Panc1 (cell line): ENCODE measurements around the gene GREB1L. TPM values are rescaled to one million over a fixed set of nuclear protein-coding genes. Genes with fewer than 3 reads are reported as not detected.

ENCODE experiments used
- ATAC-seq: fragments of 200-7000 bp; cut with Tn5 transposase; 2 replicates; pipeline ENCODE4 v1.9.1; 2020; ENCODE audit warnings: mild to moderate bottlenecking, moderate library complexity
- BruUV-seq: library from RNA; stranded (reverse); fragments of 400-500 nt; replicated peaks from 2 replicates; lab custom pipeline; 2021; lab: Mats Ljungman, UMichigan
- CTCF ChIA-PET: fragments of 300-600 bp; sonication (Branson Sonifier 250); formaldehyde crosslinking; loops from one replicate; lab custom pipeline; 2022; ENCODE audit warnings: antibody characterized with exemption; lab: Charles Lee
- POLR2A ChIA-PET: fragments of 300-600 bp; sonication (Branson Sonifier 250); formaldehyde crosslinking; loops from one replicate; lab custom pipeline; 2022; ENCODE audit warnings: antibody characterized with exemption; lab: Charles Lee
- DNase-seq: peaks from one replicate; pipeline ENCODE4 v3.0.0-alpha.2; 2010; ENCODE audit warnings: low read depth, low spot score
- H3K27ac ChIP-seq: 2 replicates; pipeline ENCODE4 v1.5.1; 2011; ENCODE audit warnings: mild to moderate bottlenecking, low read length, inconsistent platforms
- H3K27me3 ChIP-seq: fragments of 200-500 bp; sonication (Bioruptor generic); 2 replicates; pipeline ENCODE4 v1.6.0; 2014; ENCODE audit warnings: low read length, inconsistent platforms; ENCODE audit not compliant: control insufficient read depth, insufficient read depth
- H3K36me3 ChIP-seq: fragments of 200-500 bp; sonication (Bioruptor generic); 2 replicates; pipeline ENCODE4 v1.5.1; 2014; ENCODE audit warnings: inconsistent platforms, mild to moderate bottlenecking, low read length, moderate library complexity; ENCODE audit not compliant: control insufficient read depth, insufficient read depth
- H3K4me1 ChIP-seq: 2 replicates; pipeline ENCODE4 v1.5.1; 2011; ENCODE audit warnings: inconsistent platforms, mild to moderate bottlenecking, low read length, moderate library complexity; ENCODE audit not compliant: control insufficient read depth, insufficient read depth
- H3K4me3 ChIP-seq, 2 experiments: 2 replicates each; pipeline ENCODE4 v1.5.1; 2011 to 2012; ENCODE audit warnings: low read depth in 2 of 2, low read length in 2 of 2, mild to moderate bottlenecking in 2 of 2, inconsistent platforms in 1 of 2, moderate library complexity in 1 of 2
- H3K9me3 ChIP-seq: fragments of 200-500 bp; sonication (Bioruptor generic); 2 replicates; pipeline ENCODE4 v1.5.1; 2014; ENCODE audit warnings: low read depth, mild to moderate bottlenecking, inconsistent platforms, low read length, moderate library complexity; ENCODE audit not compliant: control insufficient read depth, insufficient read depth
- POLR2AphosphoS5 ChIP-seq: IDR thresholded peaks from 2 replicates; pipeline ENCODE4 v1.6.1; 2012; ENCODE audit warnings: mild to moderate bottlenecking, low read depth, low read length, moderate library complexity
- REST ChIP-seq, 2 experiments: IDR thresholded peaks; 2 replicates each; pipeline ENCODE4 v1.6.1; 2011 to 2012; ENCODE audit warnings: low read depth in 2 of 2, control low read depth in 1 of 2, low read length in 1 of 2, mild to moderate bottlenecking in 1 of 2, moderate library complexity in 1 of 2; ENCODE audit not compliant: insufficient read depth in 1 of 2
- SIN3A ChIP-seq: IDR thresholded peaks from 2 replicates; pipeline ENCODE4 v1.6.1; 2012; ENCODE audit warnings: low read depth, mild to moderate bottlenecking, low read length, moderate library complexity, borderline replicate concordance; ENCODE audit not compliant: insufficient read depth
- TCF7L2 ChIP-seq: IDR thresholded peaks from 2 replicates; pipeline ENCODE4 v1.6.1; 2011; ENCODE audit warnings: mild to moderate bottlenecking, low read depth, low read length, inconsistent platforms
- in situ Hi-C: cut with HindIII; loops from 2 replicates; pipeline ENCODE4 v1.10.0; 2016; ENCODE audit warnings: low sequenced_read_pairs, low pct_unique_long_range_greater_than_20kb
- intact Hi-C: fragments of 100-400 bp; cut with micrococcal nuclease; formaldehyde crosslinking; loops from one replicate; pipeline ENCODE4 v1.10.0; 2022; ENCODE audit not compliant: unreplicated experiment
- total RNA-seq: library from RNA; stranded (reverse); gene quantifications from one replicate; pipeline ENCODE4 v1.2.1, GENCODE V29; 2021; ENCODE audit not compliant: unreplicated experiment
- TF ChIP-seq, protein P1 (sequence below): fragments of 450-650 bp; IDR thresholded peaks from 2 replicates; pipeline ENCODE4 v1.5.1; 2017; ENCODE audit warnings: mild to moderate bottlenecking

Gene GREB1L
- total RNA-seq, 1 experiment from 2014 or later: 11.0 TPM

DNA sequence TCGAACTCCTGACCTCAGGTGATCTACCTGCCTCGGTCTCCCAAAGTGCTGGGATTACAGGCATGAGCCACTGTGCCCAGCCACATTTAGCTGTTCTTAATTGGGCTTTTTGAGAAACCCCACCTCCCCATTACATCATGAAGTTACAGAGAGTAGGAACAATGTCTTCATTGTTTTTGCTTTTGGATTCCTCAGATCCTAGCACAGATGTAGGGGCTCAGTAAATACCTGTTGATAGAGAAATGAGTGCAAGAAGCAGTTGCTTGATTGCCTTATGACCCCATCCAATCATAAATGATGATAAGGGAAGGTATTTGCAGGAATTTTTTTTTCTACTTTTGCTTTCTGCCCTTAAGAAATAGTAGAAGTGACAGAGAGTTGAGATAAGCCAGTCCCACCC, 25.4 kb downstream of the GREB1L start:
- H3K4me3 ChIP-seq: no peak overlapping the region
- DNase-seq: no peak
- H3K27ac ChIP-seq: no peak overlapping the region
- in situ Hi-C loops: no loop called here
- intact Hi-C loops: no loop called here
- no peak for TF ChIP-seq SIN3A
- TF ChIP-seq, protein P1, sequence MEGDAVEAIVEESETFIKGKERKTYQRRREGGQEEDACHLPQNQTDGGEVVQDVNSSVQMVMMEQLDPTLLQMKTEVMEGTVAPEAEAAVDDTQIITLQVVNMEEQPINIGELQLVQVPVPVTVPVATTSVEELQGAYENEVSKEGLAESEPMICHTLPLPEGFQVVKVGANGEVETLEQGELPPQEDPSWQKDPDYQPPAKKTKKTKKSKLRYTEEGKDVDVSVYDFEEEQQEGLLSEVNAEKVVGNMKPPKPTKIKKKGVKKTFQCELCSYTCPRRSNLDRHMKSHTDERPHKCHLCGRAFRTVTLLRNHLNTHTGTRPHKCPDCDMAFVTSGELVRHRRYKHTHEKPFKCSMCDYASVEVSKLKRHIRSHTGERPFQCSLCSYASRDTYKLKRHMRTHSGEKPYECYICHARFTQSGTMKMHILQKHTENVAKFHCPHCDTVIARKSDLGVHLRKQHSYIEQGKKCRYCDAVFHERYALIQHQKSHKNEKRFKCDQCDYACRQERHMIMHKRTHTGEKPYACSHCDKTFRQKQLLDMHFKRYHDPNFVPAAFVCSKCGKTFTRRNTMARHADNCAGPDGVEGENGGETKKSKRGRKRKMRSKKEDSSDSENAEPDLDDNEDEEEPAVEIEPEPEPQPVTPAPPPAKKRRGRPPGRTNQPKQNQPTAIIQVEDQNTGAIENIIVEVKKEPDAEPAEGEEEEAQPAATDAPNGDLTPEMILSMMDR: no peak
- no peak for TF ChIP-seq TCF7L2
- no peak for TF ChIP-seq REST (IDR thresholded peaks at IDR 0.05; ENCODE audit: insufficient read depth in 1 of 2, low read depth in 2 of 2, low read length in 1 of 2)
- TF ChIP-seq POLR2AphosphoS5: no peak
- H3K27me3 ChIP-seq: no peaks in the 10 kb centered on the region
- ATAC-seq: no peak
- H3K36me3 ChIP-seq: no peaks in the 10 kb centered on the region
- ChIA-PET CTCF (no interaction called here), POLR2A (interaction anchor here (0.6 kb wide), 1 partner anchor 195 kb away, joined by 3 read pairs; no protein-coding TSS in a partner anchor)
- no peaks in the 10 kb centered on the region for H3K9me3 ChIP-seq
- BruUV-seq: no TSS peak
- peaks cover 4% of the 10 kb centered on the region for H3K4me1 ChIP-seq

- Histone ChIP-seq H3K36me3 (no peaks in the 10 kb centered on the region), H3K4me3 (no peak overlapping the region), H3K27ac (no peak overlapping the region), H3K4me1 (no peaks in the 10 kb centered on the region; the same call in none of the 2 replicates), H3K27me3 (no peaks in the 10 kb centered on the region), H3K9me3 (no peaks in the 10 kb centered on the region)
- BruUV-seq: no TSS peak
- CTCF ChIA-PET: no interaction called here
- intact Hi-C loops: no loop called here
- DNase-seq (no peak), ATAC-seq (no peak)
- POLR2A ChIA-PET: no interaction called here
- TF ChIP-seq REST (IDR thresholded peaks at IDR 0.05; ENCODE audit: insufficient read depth in 1 of 2, low read depth in 2 of 2, low read length in 1 of 2) (no peak), POLR2AphosphoS5 (no peak), TCF7L2 (no peak), SIN3A (no peak)
- TF ChIP-seq, protein P1: no peak
- in situ Hi-C loops: no loop called here
Measured at GRCh38 chr18:21269349-21269748, 27.3 kb downstream of the GREB1L start.
